GM21447 (cell line): Measurements from ENCODE around the gene EPHA1.

ENCODE experiments used
- ATAC-seq: cut with Tn5 transposase; IDR thresholded peaks from one replicate; pipeline ENCODE4 v1.9.1; 2021; ENCODE audit not compliant: unreplicated experiment

Gene EPHA1

GRCh38 chr7:143408686-143409561, at the start of gene EPHA1:
EPHA1 (minus strand) TSS chr7:143408856; CDS start chr7:143408805, 51 bp downstream.
- no peak for ATAC-seq

GRCh38 chr7:143458263-143458662, 49.6 kb upstream of the EPHA1 start:
- no peak for ATAC-seq

DNA sequence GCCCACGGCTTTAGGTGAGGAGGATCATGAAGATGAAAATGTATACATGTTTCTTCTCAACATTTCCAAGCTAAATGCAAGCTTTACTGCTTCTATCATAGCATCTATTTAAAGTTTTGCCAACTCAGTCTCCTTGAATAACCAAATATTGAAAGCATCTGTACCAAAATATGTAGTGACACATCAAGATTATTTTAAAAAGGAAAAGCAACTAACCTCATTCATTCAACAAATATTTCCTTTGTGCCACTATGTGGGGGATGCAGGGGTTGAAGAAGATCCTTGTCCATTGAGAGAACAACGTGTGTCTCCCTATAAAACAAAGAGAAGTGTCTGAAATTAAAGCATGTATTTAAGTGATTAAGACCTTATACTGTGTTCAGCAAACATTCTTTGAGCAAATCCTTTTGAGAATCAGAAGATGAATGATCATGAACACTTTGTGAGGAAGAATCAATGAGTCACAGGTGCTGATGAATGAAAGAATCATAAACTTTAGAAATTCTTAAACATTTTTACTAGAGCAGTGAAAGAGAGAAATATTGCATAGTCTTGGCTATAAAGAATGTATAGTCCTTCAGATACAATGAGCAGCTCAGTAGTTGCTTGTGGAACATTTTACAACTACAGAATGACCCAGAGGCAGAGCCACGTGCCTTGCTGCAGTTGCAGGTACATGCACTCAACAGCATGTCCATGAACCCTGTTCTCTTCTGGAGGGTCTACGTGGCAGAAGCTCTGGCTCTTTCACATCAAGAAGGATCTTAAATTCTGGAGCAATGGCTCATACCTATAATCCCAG, 48.5 kb upstream of the EPHA1 start:
- no peak for ATAC-seq

DNA sequence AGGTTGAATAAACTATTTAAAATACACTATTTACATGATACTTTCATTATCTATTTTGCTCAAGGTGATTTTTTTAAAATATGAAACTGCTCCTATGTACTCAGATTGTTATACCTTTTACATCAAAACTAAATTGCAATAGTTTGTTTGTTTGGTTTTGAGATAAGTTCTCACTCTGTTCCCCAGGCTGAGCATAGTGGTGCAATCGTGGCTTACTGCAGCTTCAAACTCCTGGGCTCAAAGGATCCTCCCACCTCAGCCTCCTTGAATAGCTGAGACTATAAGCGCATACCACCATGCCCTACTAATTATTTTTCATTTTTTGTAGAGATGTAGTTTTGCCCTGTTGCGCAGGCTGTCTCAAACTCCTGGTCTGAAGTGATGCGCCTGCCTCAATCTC, 47.3 kb upstream of the EPHA1 start:
- no peak for ATAC-seq

- no peak for ATAC-seq
These were observed 46.8 kb upstream of the EPHA1 start for GRCh38 chr7:143455491-143455890.

GRCh38 chr7:143454091-143454680, 45.5 kb upstream of the EPHA1 start:
- no peak for ATAC-seq

- ATAC-seq = no peak
These were observed 43.8 kb upstream of the EPHA1 start for GRCh38 chr7:143452495-143452894.

DNA sequence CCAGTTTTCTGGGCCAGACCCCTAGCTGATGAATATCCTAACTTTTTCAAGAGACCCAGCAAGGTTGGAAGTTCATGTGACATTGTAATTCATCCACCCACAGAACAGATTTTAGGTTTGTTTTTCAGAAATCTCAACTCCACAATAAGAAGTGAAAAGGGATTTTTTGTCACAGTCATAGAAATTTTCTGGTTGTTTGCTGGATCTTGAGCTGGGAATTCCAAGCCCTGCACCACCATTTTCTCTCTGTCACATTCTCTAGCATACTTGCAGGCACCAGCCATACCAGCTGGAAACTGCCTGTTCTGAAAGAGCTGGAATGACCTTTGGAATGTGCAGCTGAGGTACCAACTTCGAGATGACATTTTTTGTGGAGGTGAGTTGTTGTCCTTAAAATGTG, 43.1 kb upstream of the EPHA1 start:
- no peak for ATAC-seq

- ATAC-seq = no peak
These were observed 42.5 kb upstream of the EPHA1 start for GRCh38 chr7:143451122-143451521.

DNA sequence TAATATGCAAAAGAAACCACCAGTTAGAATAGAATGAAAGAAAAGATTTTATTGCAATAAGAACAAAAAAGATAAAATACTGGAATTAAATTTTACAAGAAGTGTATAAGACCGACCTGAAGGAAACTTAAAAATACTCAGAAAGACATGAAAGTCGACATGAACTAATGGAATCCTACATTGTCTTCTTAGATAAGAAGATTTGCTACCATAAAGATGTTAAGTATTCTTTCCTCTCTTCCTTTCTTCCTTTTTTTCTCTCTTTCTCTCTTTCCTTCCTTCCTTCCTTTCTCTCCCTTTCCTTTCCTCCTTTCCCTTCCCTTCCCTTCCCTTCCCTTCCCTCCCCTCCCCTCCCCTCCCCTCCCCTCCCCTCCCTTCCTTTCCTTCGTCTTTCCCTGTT, 41.1 kb upstream of the EPHA1 start:
- no peak for ATAC-seq

- no peak for ATAC-seq
These were observed 39.8 kb upstream of the EPHA1 start for GRCh38 chr7:143448429-143448828.

GRCh38 chr7:143447466-143447865, 38.8 kb upstream of the EPHA1 start:
- ATAC-seq = no peak

DNA sequence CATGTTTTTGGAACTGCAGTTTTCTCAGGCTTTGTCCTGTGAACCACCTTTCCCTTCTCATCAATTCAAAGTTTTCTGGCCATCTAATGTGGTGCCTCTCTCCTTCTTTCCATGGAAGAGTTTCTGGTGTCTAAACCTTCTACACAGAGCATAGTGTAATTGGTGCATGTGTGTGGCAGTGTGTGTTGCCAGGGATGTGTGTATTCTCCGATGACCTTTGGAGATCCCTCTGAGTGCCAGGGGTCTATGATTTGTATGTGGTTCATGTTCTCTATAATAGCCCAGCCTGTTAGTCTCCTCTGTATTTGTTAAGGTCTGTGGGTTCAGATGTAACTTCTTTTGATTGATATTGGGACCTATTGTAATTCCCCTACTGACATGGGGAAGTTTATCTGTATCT, 36.1 kb upstream of the EPHA1 start:
- ATAC-seq = no peak

DNA sequence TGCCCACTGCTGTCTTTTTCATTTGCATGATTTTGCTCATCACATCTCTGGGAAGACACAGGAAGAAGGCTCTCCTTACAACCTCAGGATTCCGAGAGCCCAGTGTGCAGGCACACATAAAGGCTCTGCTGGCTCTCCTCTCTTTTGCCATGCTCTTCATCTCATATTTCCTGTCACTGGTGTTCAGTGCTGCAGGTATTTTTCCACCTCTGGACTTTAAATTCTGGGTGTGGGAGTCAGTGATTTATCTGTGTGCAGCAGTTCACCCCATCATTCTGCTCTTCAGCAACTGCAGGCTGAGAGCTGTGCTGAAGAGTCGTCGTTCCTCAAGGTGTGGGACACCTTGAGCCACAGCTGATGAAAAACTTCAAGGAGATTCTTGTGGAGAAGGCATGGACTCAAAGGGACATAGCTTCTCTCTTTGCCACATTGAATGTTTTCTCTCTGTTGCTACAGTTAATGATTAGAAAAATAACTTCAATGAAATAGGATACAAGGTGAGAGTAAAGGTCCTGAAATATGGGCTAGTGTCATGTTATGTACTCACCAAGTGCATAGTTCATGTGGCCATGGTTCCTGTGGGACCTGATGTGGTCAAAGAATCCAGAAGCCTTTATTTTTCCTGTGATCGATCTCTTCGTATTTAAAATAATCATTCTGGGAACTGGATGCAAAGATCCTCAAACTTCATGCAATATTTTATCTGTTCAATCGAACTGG, 35.6 kb upstream of the EPHA1 start:
- no peak for ATAC-seq

- ATAC-seq = no peak
These were observed 34.5 kb upstream of the EPHA1 start, which contains the start of gene TAS2R60 for GRCh38 chr7:143443153-143443552. TAS2R60 (plus strand) TSS chr7:143443453; CDS start chr7:143443453, 0 bp downstream.

- ATAC-seq = no peak
These were observed 31.2 kb upstream of the EPHA1 start for GRCh38 chr7:143439866-143440265.

DNA sequence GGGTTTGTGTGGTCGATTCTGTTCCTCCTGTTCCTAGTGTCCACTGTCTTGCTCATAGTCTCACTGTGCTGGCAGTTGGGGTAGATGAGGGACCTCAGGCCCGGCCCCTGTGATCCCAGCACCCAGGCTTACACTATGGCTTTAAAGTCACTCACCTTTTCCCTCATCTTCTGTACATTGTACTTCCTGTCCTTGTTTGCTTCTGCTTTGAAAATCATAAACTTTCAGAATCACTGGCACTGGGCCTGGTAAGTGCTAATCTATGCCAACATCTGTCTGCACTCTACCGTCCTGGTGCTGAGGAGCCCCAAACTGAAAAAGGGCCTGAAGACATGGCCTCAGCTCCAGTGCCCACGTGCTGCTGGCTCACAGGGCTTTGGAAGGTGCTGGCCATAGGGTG, 28.9 kb upstream of the EPHA1 start:
- ATAC-seq = peak; percentile 47

DNA sequence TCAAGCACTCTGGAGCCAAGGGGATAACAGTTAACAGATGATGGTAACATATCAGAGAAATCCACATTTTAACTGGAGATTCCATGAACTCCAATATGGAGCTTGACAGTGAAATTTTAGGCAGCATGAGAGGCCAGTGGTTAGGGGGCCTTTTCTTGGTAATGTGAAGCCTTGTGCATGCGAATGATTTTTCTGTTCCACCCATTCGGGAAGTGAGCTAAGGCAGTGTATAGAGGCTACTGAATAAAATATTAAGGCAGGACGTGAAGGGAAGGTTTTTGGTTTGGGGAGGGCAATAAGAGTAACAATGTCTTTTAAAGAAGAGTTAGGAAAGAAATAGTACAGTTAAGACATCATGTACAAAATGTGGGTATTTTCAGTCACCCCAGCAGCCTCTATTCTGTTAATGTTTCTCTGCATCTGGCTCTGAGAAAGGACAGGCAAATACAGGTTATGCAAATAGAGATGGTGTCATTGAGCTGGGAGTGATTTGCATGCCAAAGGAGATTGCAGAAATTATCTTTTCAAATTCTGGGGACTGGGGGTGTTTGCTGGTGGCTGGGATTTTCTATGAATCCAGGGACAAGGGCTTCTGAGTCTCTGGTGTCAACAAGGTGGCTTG, 27.8 kb upstream of the EPHA1 start:
- peak; percentile 82 for ATAC-seq

DNA sequence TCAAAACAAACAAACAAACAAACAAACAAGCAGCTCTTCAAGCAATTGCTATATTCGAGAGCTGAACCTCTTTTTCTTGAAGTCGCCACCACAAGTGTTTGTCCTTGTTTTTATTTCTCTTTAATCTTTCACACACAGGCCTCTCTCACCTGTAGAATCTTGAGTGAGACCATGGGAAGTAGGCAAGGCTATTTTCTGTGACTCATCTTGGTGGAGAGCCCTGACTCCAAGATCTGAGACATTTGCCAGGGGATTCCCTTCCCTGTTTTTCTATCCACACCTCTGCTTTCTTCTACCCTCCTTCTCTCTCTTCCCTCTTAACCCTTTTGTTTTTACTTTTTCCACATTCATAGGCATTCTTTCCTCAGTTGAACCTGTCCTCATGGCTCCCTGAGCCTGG, 26.6 kb upstream of the EPHA1 start:
- no peak for ATAC-seq

DNA sequence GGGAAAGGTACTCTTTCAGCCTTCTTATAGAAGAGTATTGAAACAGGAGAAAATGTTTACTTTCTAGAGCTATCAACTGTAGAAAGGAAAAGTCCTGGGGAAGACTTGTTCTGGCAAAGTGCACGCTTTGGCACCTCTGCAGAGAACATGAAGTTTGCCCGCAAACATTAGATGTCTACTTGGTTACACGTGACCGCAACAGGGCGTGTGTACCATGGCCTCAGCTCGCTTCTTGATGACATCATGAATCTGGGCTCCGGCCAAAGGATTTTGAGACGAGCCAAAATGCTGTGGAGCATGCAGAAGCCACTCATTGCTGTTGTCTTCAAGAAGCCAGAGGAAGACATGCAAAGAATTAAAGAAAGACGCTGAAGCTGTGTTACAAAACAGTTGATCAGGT, 26.0 kb upstream of the EPHA1 start:
- no peak for ATAC-seq

DNA sequence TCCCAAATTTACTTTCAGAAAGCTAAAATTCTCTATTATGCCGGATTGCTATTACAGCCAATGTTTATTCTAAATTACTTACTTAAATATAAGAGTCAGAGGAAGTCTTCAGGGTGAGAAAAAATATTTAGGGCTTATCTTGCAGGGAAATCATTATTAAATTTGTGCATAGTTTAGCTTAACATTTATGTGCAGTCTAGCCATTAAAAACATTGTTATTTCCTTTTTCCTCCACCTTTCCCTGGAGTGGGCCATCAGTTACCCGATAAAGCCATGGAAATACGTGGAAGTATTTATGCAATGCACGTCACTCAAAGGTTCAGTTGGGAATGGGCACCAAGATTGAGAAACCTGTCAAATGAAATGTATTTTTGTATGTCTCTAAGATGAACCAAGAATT, 25.1 kb upstream of the EPHA1 start:
- no peak for ATAC-seq
